Measurements from ENCODE around the gene SLC36A3. TPM values are rescaled to one million over a fixed set of nuclear protein-coding genes. Genes with fewer than 3 reads are reported as not detected.
A peak's percentile ranks its signal among the peaks of the same experiment; 100 is the strongest.

SLC36A3 gene
- not detected in 2 replicates for total RNA-seq
- long read RNA-seq: 0 reads

DNA sequence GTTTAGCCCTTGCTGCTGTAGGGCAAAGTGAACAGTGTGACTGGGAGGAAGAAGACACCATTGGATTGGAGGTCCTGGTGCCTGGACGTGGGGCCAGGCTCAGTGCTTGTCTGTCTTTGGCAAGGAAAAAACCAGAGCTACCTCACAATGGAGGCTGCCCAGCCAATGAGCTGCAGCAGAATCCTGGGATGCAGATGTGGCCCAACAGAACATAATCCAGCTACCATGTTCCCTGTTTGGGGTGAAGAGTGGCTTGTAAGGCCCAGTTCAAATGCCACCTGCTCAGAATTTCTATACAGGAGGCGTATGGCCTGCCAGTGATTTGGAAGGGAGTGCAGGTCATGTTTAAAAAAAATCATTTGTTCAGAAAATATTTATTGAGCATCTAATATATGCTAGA, at the start of gene SLC36A3:
Gene SLC36A3, minus strand, starts transcription at position 101 of the 400 bp plus-strand sequence. CDS start 412 bp downstream, outside the sequence.
- DNase-seq (ENCODE audit: low spot score, unreplicated experiment): no peak
- H3K27me3 Mint-ChIP-seq: peaks cover 11% of the 10 kb centered on the region
- H3K4me3 Mint-ChIP-seq (ENCODE audit: low read depth): no peak within 1 kb of the TSS
- TF ChIP-seq, protein P1, sequence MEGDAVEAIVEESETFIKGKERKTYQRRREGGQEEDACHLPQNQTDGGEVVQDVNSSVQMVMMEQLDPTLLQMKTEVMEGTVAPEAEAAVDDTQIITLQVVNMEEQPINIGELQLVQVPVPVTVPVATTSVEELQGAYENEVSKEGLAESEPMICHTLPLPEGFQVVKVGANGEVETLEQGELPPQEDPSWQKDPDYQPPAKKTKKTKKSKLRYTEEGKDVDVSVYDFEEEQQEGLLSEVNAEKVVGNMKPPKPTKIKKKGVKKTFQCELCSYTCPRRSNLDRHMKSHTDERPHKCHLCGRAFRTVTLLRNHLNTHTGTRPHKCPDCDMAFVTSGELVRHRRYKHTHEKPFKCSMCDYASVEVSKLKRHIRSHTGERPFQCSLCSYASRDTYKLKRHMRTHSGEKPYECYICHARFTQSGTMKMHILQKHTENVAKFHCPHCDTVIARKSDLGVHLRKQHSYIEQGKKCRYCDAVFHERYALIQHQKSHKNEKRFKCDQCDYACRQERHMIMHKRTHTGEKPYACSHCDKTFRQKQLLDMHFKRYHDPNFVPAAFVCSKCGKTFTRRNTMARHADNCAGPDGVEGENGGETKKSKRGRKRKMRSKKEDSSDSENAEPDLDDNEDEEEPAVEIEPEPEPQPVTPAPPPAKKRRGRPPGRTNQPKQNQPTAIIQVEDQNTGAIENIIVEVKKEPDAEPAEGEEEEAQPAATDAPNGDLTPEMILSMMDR (IDR thresholded peaks at IDR 0.05; ENCODE audit: unreplicated experiment): no peak
- H3K27ac Mint-ChIP-seq: peak within 1 kb of the TSS; percentile 45
- no peaks in the 10 kb centered on the region for H3K4me1 Mint-ChIP-seq (ENCODE audit: low read depth)
- no peaks in the 10 kb centered on the region for H3K36me3 Mint-ChIP-seq (ENCODE audit: insufficient read depth)
- H3K9me3 Mint-ChIP-seq (ENCODE audit: low read depth): no peaks in the 10 kb centered on the region

DNA sequence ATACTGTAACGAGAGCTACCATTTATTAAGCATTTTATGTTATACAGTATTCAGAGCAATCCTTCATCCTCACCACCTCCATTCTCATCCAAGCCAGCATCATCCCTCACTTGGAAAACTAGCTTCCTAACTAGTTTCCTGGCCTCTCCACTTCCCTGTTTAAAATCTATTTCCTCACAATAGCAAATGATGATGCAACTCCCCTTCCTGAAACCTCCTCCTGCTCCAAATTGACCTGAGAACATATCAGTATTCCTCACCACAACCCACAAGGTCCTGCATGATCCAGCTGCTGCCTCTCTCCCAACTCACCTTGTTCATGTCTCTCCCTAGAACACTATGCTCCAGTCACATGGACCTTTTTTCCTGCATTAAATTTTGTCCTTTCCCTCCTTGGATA, 48.1 kb upstream of the SLC36A3 start:
- TF ChIP-seq, protein P1 (IDR thresholded peaks at IDR 0.05; ENCODE audit: unreplicated experiment): no peak
- DNase-seq (ENCODE audit: low spot score, unreplicated experiment): no peak
- Mint-ChIP-seq H3K4me1 (ENCODE audit: low read depth) (no peaks in the 10 kb centered on the region), H3K9me3 (ENCODE audit: low read depth) (no peaks in the 10 kb centered on the region), H3K27me3 (peaks cover 18% of the 10 kb centered on the region), H3K27ac (no peak overlapping the region), H3K36me3 (ENCODE audit: insufficient read depth) (no peaks in the 10 kb centered on the region), H3K4me3 (ENCODE audit: low read depth) (no peak overlapping the region)

DNA sequence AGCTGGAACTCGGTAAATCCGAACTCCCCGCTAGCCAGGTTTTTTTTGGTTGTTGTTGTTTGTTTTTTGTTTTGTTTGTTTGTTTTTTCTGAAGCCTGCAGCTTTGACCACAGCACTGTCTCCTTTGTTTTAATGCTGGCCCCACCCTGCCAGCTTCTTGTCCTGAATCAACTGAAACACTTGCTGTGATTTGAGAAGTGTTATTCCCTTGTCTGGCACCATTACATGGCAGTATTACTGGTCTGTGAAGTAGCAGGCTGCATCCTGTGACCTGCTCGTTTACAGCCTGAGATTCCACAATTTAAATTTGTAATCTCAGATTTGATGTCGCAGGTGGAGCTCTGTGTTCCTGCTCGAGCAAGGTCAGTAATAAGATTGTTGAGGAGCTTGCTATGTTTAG, 45.2 kb upstream of the SLC36A3 start:
- DNase-seq (ENCODE audit: low spot score, unreplicated experiment): no peak
- no peaks in the 10 kb centered on the region for H3K9me3 Mint-ChIP-seq (ENCODE audit: low read depth)
- H3K4me3 Mint-ChIP-seq (ENCODE audit: low read depth): no peak overlapping the region
- H3K27ac Mint-ChIP-seq: no peak overlapping the region
- H3K36me3 Mint-ChIP-seq (ENCODE audit: insufficient read depth): no peaks in the 10 kb centered on the region
- TF ChIP-seq, protein P1 (IDR thresholded peaks at IDR 0.05; ENCODE audit: unreplicated experiment): no peak
- peaks cover 33% of the 10 kb centered on the region for H3K27me3 Mint-ChIP-seq
- peaks cover 4% of the 10 kb centered on the region for H3K4me1 Mint-ChIP-seq (ENCODE audit: low read depth)

DNA sequence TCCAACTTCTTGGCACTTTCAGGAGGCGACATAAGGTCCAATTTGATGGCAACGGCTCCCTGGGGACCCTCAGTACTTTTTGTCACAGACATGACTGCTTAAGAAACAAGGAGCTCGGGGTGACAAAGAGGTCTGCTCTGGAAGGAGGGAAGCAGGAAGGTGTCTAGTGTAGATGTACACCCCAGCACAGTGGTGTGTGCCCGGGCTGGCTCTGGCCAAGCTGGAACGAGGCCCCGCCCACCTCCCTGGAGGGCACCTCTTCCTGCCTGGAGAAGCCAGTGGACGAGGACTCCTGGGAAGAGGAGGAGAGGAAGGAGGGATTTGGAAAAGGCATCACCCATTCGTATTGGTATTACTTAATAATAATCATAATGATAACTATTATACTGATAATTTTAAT, 43.8 kb upstream of the SLC36A3 start, which contains the start of gene SLC36A2:
Gene SLC36A2, minus strand, starts transcription at position 191 of the 400 bp plus-strand sequence. Its CDS starts 99 bp downstream, at position 92.
- no peaks in the 10 kb centered on the region for H3K9me3 Mint-ChIP-seq (ENCODE audit: low read depth)
- H3K27me3 Mint-ChIP-seq: peaks cover 41% of the 10 kb centered on the region
- H3K27ac Mint-ChIP-seq: no peak within 1 kb of the TSS

DNA sequence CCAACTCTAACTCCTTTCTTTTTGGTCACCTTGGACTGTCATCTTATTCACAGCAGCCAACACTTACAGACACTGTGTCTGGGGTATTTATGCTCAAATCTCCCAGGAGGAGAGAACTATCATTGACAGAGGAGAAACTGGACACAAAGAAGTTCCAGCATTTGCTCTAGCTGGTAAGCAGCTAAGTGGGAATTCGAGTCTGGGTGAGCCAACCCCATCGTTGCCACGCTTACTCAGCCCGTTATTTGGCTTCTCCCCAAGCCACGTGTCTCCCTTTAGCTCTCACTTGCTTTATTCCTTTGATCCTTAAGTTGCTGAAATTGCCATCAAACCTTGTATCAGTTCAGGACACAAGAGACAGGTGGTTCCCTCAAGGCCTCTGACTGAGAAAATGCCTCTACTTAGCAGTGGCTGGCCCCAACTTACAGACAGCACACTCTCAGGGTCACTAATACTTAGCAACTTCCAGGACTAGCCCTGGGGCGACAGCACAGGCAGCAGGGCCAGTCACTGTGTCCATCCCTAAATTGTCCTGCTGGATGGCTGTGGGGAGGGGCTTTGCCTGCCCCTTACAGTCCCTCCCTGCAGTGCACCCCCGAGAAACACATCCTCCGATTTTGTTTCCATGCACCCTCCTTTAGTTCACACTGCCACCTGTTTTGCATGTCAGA, 42.4 kb upstream of the SLC36A3 start:
- Mint-ChIP-seq H3K27ac (no peak overlapping the region), H3K4me3 (ENCODE audit: low read depth) (no peak overlapping the region), H3K27me3 (peaks cover 48% of the 10 kb centered on the region), H3K4me1 (ENCODE audit: low read depth) (peaks cover 4% of the 10 kb centered on the region), H3K36me3 (ENCODE audit: insufficient read depth) (no peaks in the 10 kb centered on the region), H3K9me3 (ENCODE audit: low read depth) (no peaks in the 10 kb centered on the region)
- TF ChIP-seq, protein P1 (IDR thresholded peaks at IDR 0.05; ENCODE audit: unreplicated experiment): no peak
- DNase-seq (ENCODE audit: low spot score, unreplicated experiment): no peak

More for the DNA sequence above, 43.8 kb upstream of the SLC36A3 start, which contains the start of gene SLC36A2:
- no peak within 1 kb of the TSS for H3K4me3 Mint-ChIP-seq (ENCODE audit: low read depth)
- H3K36me3 Mint-ChIP-seq (ENCODE audit: insufficient read depth): no peaks in the 10 kb centered on the region
- TF ChIP-seq, protein P1 (IDR thresholded peaks at IDR 0.05; ENCODE audit: unreplicated experiment): no peak
- peaks cover 4% of the 10 kb centered on the region for H3K4me1 Mint-ChIP-seq (ENCODE audit: low read depth)
- no peak for DNase-seq (ENCODE audit: low spot score, unreplicated experiment)

Data from progenitor cell of endocrine pancreas (in vitro differentiated cells).